Osteoblast (primary cell): ENCODE results near the gene FAM47E. TPM values are rescaled to one million over a fixed set of nuclear protein-coding genes. Genes with fewer than 3 reads are reported as not detected.
A peak's percentile ranks its signal among the peaks of the same experiment; 100 is the strongest.

Source experiments
- DNase-seq: peaks from one replicate; pipeline ENCODE4 v3.0.0; 2011; ENCODE audit warnings: low spot score, mixed read lengths; ENCODE audit not compliant: insufficient read length; ENCODE audit errors: missing footprints
- H2AFZ ChIP-seq: 2 replicates; pipeline ENCODE4 v1.6.0; 2011; ENCODE audit warnings: mild to moderate bottlenecking, low read length
- H3K27ac ChIP-seq: 2 replicates; pipeline ENCODE4 v1.5.1; 2011; ENCODE audit warnings: mild to moderate bottlenecking, low read depth, low read length, moderate library complexity
- H3K27me3 ChIP-seq: 2 replicates; pipeline ENCODE4 v1.6.0; 2012; ENCODE audit warnings: mild to moderate bottlenecking, control low read depth, inconsistent platforms, low read length, moderate library complexity; ENCODE audit not compliant: insufficient read depth
- H3K36me3 ChIP-seq: 2 replicates; pipeline ENCODE4 v1.5.1; 2011; ENCODE audit warnings: mild to moderate bottlenecking, low read length, control low read depth, moderate library complexity; ENCODE audit not compliant: insufficient read depth
- H3K4me1 ChIP-seq: 2 replicates; pipeline ENCODE4 v1.5.1; 2011; ENCODE audit warnings: mild to moderate bottlenecking, low read length, control low read depth, moderate library complexity; ENCODE audit not compliant: insufficient read depth
- H3K4me2 ChIP-seq: 2 replicates; pipeline ENCODE4 v1.6.0; 2011; ENCODE audit warnings: mild to moderate bottlenecking, low read length; ENCODE audit not compliant: insufficient read depth
- H3K4me3 ChIP-seq: fragments of 200-600 bp; sonication (generic); 3 replicates; pipeline ENCODE4 v1.5.1; 2012; ENCODE audit warnings: mild to moderate bottlenecking, low read length, inconsistent platforms; ENCODE audit not compliant: insufficient read depth
- H3K79me2 ChIP-seq: 2 replicates; pipeline ENCODE4 v1.6.0; 2012; ENCODE audit warnings: mild to moderate bottlenecking, low read length, control low read depth, inconsistent platforms; ENCODE audit not compliant: insufficient read depth
- H3K9me3 ChIP-seq: 2 replicates; pipeline ENCODE4 v1.5.1; 2011; ENCODE audit warnings: low read depth, low read length, control low read depth
- H4K20me1 ChIP-seq: 2 replicates; pipeline ENCODE4 v1.6.0; 2012; ENCODE audit warnings: mild to moderate bottlenecking, low read length, control low read depth; ENCODE audit not compliant: insufficient read depth
- total RNA-seq: library from RNA; depleted of rRNA; stranded (reverse); fragments of >200 nt; gene quantifications from 2 replicates; pipeline ENCODE4 v1.2.3, GENCODE V29; 2012
- TF ChIP-seq, protein P1 (sequence below): IDR thresholded peaks from 2 replicates; pipeline ENCODE4 v1.5.1; 2011; ENCODE audit warnings: mild to moderate bottlenecking, low read depth, low read length, moderate library complexity; ENCODE audit errors: extremely low read depth

The FAM47E gene
- total RNA-seq, 1 donor, result 0.36 TPM

DNA sequence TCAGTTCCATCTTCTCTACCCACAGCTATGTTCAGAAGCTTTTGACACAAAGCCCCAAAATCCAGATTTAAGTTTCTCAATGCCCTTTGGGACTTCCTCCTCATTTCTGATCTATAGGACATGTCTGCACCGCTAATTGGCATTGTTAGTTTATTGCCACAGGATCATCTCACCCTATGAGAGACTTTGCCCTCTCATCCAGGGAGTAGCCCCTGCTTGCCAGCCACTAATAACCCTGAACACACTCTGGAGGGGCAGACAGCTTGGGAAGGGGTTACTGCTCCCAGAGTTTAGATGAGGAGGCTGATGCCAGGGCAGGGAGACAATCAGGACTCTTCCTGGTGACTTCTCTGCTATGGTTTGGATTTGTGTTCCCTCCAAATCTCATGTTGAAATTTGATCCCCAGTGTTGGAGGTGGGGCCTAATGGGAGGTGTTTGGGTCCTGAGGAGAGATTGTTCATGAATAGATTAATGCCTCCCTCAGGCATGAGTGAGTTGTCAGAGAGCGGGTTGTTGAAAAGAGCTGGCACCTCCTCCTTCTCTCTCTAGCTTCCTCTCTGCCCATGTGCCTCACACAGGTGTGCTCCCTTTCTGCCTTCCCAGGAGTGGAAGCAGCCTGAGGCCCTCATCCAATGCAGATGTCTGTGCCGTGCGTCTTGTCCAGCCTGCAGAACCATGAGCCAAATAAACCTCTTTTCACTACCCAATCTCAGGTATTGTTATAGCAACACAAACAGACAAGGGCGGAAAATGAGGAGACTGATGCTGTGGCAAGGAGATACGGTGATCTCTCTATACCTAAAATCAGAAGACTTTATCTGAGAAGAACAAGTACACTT, 34.3 kb upstream of the FAM47E start:
- Histone ChIP-seq H3K79me2 (peaks cover 14% of the 10 kb centered on the region), H3K9me3 (no peaks in the 10 kb centered on the region), H3K27ac (no peak overlapping the region), H4K20me1 (peaks cover 7% of the 10 kb centered on the region), H3K4me2 (no peak overlapping the region), H2AFZ (no peak overlapping the region), H3K27me3 (no peaks in the 10 kb centered on the region), H3K4me3 (no peak overlapping the region), H3K36me3 (no peaks in the 10 kb centered on the region), H3K4me1 (peaks cover 23% of the 10 kb centered on the region)
- DNase-seq, result no peak
- TF ChIP-seq, protein P1, sequence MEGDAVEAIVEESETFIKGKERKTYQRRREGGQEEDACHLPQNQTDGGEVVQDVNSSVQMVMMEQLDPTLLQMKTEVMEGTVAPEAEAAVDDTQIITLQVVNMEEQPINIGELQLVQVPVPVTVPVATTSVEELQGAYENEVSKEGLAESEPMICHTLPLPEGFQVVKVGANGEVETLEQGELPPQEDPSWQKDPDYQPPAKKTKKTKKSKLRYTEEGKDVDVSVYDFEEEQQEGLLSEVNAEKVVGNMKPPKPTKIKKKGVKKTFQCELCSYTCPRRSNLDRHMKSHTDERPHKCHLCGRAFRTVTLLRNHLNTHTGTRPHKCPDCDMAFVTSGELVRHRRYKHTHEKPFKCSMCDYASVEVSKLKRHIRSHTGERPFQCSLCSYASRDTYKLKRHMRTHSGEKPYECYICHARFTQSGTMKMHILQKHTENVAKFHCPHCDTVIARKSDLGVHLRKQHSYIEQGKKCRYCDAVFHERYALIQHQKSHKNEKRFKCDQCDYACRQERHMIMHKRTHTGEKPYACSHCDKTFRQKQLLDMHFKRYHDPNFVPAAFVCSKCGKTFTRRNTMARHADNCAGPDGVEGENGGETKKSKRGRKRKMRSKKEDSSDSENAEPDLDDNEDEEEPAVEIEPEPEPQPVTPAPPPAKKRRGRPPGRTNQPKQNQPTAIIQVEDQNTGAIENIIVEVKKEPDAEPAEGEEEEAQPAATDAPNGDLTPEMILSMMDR, result no peak

DNA sequence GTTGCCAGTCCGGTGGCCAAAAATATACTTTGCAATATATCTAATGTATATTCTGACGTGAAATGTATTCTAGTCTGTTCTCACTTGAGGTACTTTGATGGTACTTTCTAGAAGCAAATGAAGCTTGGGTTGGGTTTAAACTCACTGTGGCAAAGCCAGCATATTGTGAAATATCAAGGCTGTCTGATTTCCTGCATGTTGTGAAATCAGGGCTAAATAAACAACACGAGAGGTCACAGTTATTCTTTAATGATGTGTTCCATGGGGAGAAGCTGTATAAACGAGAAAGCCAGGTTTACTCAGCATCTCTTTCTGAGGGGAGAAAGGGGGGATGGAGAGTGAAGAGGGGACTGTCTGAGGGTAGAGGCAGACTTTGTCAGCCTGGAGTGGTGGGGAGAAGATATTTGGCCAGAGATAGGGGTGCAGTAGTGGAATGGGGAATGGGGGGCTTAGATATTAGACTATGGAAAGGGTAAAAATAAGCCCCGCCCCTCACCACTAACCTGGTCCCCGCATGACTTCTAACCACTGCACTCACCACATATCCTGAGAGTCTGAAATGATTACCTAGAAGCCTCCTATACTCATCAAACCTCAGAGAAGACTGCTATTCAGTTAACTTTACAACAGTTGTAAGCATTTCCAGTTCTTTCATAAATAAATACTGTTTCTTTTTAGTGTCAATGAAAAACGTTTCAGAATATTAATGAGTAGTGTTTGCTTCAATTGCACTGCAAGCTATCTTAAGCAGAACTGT, 32.0 kb upstream of the FAM47E start:
- TF ChIP-seq, protein P1, result no peak
- Histone ChIP-seq H2AFZ (no peak overlapping the region), H4K20me1 (no peaks in the 10 kb centered on the region), H3K27me3 (no peaks in the 10 kb centered on the region), H3K4me1 (peaks cover 13% of the 10 kb centered on the region), H3K36me3 (no peaks in the 10 kb centered on the region), H3K79me2 (no peaks in the 10 kb centered on the region), H3K4me3 (no peak overlapping the region), H3K9me3 (no peaks in the 10 kb centered on the region), H3K4me2 (peak overlapping the region; percentile 20), H3K27ac (no peak overlapping the region)
- DNase-seq, result no peak

DNA sequence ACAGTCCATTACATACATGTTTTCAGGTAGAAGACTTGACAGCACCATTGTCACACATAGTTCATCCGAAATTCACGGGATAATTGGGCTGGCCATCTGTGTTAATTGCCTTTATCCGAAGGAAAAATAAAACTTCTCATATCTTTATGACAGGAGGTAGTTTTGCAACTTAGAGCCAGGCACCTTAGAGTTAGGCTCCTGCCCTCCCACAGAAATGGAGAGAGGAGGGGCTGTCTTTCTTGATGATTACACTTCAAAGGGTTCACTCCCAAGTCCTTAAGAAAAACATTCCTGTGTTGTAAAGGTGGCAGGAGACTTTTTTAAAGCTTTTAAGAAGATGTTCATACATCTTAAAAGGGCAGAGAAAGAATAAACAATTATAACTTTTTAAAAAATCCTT, 27.4 kb upstream of the FAM47E start:
- no peaks in the 10 kb centered on the region for H3K9me3 ChIP-seq
- no peak for DNase-seq
- TF ChIP-seq, protein P1, result no peak
- H2AFZ ChIP-seq, result no peak overlapping the region
- H3K4me2 ChIP-seq, result no peak overlapping the region
- peaks cover 8% of the 10 kb centered on the region for H3K4me1 ChIP-seq
- no peaks in the 10 kb centered on the region for H3K79me2 ChIP-seq
- H3K27ac ChIP-seq, result no peak overlapping the region
- H3K4me3 ChIP-seq, result no peak overlapping the region
- H3K36me3 ChIP-seq, result no peaks in the 10 kb centered on the region
- H3K27me3 ChIP-seq, result peaks cover 2% of the 10 kb centered on the region
- no peaks in the 10 kb centered on the region for H4K20me1 ChIP-seq

DNA sequence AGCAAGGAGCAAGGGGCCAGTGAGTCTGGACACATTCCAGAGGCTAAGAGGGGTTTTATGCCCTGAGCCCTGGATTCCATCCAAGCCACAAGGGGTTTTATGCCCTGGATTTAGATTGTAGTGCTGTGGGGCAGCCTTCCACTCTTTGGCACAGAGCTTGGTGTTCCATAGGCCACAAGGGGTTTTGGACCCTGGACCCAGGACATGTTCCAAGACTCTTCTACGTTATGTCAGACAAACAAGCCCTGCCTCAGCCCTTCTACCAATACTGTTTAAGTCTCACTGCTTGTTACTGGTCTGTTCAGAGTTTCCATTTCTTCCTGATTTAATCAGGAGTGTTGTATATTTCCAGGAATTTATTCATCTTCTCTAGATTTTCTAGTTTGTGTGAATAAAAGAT, 25.1 kb upstream of the FAM47E start:
- no peak overlapping the region for H3K4me2 ChIP-seq
- no peak overlapping the region for H2AFZ ChIP-seq
- TF ChIP-seq, protein P1, result no peak
- no peaks in the 10 kb centered on the region for H3K36me3 ChIP-seq
- DNase-seq, result no peak
- no peak overlapping the region for H3K27ac ChIP-seq
- H3K79me2 ChIP-seq, result no peaks in the 10 kb centered on the region
- peaks cover 4% of the 10 kb centered on the region for H3K27me3 ChIP-seq
- H3K4me1 ChIP-seq, result no peaks in the 10 kb centered on the region
- H3K4me3 ChIP-seq, result no peak overlapping the region
- H4K20me1 ChIP-seq, result no peaks in the 10 kb centered on the region
- H3K9me3 ChIP-seq, result no peaks in the 10 kb centered on the region
